ENCODE data around the gene EML5. TPM values are rescaled to one million over a fixed set of nuclear protein-coding genes. Genes with fewer than 3 reads are reported as not detected.

EML5 gene
- total and polyA plus RNA-seq, 12 donors = 1.8 to 17.3 (median 6.3) TPM

DNA sequence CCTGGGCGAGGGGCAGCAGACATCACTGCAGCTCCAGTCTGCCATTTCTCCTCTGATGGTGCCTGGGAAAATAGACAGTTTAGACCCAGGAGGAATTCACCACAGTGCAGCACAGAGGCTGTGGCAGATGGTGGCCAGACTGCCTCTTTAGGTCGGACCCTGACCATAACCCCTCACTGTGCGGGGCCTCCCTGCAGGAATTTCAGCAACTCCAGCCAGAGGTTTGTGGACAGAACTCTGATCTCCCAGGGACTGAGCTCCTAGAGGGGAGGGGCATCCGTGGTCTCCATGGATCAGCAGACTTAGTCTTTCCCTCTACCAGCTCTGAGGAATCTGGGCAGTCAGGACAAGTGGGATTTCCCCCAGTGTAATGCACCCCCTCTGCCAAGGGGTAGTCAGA lies 123.4 kb downstream of the EML5 start:
- no peak for TF ChIP-seq POLR2A (IDR thresholded peaks at IDR 0.05)
- TF ChIP-seq, protein P1, sequence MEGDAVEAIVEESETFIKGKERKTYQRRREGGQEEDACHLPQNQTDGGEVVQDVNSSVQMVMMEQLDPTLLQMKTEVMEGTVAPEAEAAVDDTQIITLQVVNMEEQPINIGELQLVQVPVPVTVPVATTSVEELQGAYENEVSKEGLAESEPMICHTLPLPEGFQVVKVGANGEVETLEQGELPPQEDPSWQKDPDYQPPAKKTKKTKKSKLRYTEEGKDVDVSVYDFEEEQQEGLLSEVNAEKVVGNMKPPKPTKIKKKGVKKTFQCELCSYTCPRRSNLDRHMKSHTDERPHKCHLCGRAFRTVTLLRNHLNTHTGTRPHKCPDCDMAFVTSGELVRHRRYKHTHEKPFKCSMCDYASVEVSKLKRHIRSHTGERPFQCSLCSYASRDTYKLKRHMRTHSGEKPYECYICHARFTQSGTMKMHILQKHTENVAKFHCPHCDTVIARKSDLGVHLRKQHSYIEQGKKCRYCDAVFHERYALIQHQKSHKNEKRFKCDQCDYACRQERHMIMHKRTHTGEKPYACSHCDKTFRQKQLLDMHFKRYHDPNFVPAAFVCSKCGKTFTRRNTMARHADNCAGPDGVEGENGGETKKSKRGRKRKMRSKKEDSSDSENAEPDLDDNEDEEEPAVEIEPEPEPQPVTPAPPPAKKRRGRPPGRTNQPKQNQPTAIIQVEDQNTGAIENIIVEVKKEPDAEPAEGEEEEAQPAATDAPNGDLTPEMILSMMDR (IDR thresholded peaks at IDR 0.05) = no peak
- WGBS, 4 donors = 67 to 88% (median 84%) methylated on average over 2 to 4 of the region's 4 CpGs; no CpG with 5 or more reads in 1 of the 4 donors
- no peaks in the 10 kb centered on the region for H3K27me3 ChIP-seq
- no peak overlapping the region for H3K27ac ChIP-seq
- no peak for DNase-seq
- H3K4me3 ChIP-seq = no peak overlapping the region
- intact Hi-C loops (cut with DNase I) = loop anchor here in 1 of 2 donors (10.0 kb wide), 1 partner anchor 195 kb away; no protein-coding TSS in a partner anchor
- H3K4me1 ChIP-seq (replicated peaks in 1 of 2) = peaks cover 5 to 7% of the 10 kb centered on the region in 2 donors
- no peaks in the 10 kb centered on the region for H3K9me3 ChIP-seq (replicated peaks in 1 of 3)
- H3K36me3 ChIP-seq (replicated peaks in 1 of 2) = no peaks in the 10 kb centered on the region

DNA sequence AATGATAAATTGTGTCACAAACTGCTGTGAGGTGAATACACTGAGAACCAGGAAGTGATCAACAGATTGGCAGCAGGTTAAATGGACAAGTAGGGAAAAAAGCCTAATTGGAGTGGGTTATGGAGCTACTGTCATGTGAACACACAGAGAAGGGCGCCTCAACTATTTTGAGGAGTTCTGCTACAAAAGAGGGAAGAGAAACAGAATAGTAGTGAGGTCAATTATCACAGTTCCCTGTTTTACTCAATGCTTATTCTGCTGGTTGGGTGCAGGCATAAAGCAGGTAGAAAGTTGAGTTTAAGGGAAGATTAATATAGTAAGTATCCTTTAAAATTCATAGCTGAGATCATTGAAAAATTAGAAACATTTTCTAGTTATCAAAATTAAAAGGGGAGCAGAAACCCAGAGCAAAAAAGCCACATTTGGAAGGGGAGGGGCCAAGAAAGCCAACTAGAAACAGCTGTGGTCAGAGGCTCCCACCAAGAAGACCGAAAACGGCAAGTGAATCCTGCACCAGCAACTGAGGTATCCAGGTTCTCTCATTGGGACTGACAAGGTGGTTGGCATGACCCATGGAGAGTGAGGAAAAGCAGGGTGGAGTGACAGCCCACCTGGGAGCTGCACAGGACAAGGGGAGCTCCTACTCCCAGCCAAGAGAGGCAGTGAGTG lies 124.2 kb downstream of the EML5 start:
- no peaks in the 10 kb centered on the region for H3K36me3 ChIP-seq (replicated peaks in 1 of 2)
- H3K9me3 ChIP-seq (replicated peaks in 1 of 3) = no peaks in the 10 kb centered on the region
- no peak for DNase-seq
- H3K4me3 ChIP-seq = no peak overlapping the region
- peaks cover 5 to 7% of the 10 kb centered on the region in 2 donors for H3K4me1 ChIP-seq (replicated peaks in 1 of 2)
- TF ChIP-seq, protein P1 (IDR thresholded peaks at IDR 0.05) = no peak
- TF ChIP-seq POLR2A (IDR thresholded peaks at IDR 0.05) = no peak
- intact Hi-C loops (cut with DNase I) = loop anchor here in 1 of 2 donors (10.0 kb wide), 1 partner anchor 196 kb away; no protein-coding TSS in a partner anchor
- no peaks in the 10 kb centered on the region for H3K27me3 ChIP-seq
- 76 to 83% (median 80%) methylated on average over 3 of the region's 3 CpGs for WGBS, 4 donors
- no peak overlapping the region for H3K27ac ChIP-seq

DNA sequence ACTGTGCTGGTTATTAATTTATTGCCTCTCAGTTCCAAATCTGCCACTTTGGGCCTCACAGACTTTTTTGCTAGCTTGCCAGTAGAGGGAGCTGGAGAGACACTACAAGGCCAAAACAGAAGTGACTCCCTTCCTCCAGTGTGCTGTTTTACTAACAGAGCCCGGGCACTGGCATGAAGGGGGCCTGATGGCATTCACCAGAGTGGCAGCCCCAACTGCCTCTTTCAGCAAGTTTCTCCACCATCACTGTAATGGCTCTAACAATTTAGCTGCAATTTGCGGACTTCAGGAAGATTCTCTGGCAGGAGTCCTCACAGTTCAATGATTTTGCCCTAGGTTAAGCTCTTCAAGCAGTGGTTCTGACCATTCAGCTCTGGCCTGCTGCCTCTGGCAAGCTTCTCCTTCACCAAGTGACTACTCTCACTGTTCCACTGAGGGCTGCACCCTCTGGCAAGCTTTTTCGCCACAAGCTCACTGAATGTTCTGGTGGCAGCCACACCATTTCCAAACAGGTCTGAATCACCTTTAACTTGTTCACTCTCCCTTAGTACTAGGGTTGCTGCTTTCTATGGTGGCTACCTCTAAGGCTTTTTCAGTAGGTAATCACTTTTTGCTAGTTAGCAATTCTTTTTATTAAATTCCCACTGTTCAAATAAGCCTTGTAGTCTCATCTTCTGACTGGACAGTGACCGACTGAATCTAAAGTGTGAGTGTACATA lies 125.0 kb downstream of the EML5 start:
- WGBS, 4 donors = 38 to 87% (median 45%) methylated on average over 3 to 4 of the region's 4 CpGs
- no peak overlapping the region for H3K27ac ChIP-seq

DNA sequence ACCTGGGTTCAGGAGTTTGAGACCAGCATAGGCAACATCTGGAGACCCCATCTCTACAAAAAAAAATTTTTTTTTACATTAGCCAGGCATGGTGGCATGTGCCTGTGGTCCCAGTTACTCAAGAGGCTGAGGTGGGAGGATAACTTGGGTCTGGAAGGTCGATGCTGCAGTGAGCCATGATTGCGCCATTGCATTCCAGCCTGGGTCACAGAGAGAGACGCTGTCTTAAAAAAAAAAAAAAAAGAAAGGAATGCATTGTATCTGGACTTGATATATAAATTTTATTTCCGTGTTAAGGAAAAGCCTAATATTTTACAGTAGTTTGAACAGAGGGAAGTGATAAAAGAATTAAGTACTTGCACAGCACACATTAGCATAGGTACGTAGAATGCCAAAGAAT lies 132.7 kb downstream of the EML5 start:
- Histone ChIP-seq H3K9me3 (replicated peaks in 1 of 3) (no peaks in the 10 kb centered on the region), H3K4me1 (replicated peaks in 1 of 2) (no peaks in the 10 kb centered on the region), H3K4me3 (no peak overlapping the region), H3K36me3 (replicated peaks in 1 of 2) (no peaks in the 10 kb centered on the region), H3K27ac (no peak overlapping the region), H3K27me3 (no peaks in the 10 kb centered on the region)
- intact Hi-C loops (cut with DNase I) = loop anchor here in 1 of 2 donors (10.0 kb wide), 1 partner anchor 205 kb away; no protein-coding TSS in a partner anchor
- WGBS, 4 donors = 73 to 92% (median 81%) methylated on average over 5 of the region's 5 CpGs
- TF ChIP-seq, protein P1 (IDR thresholded peaks at IDR 0.05) = no peak
- no peak for TF ChIP-seq POLR2A (IDR thresholded peaks at IDR 0.05)
- no peak for DNase-seq

More for the DNA sequence above, 125.0 kb downstream of the EML5 start:
- DNase-seq = peak; percentile 60 to 80 (median 68)
- intact Hi-C loops (cut with DNase I) = loop anchor here in 1 of 2 donors (10.0 kb wide), 1 partner anchor 197 kb away; no protein-coding TSS in a partner anchor
- H3K9me3 ChIP-seq (replicated peaks in 1 of 3) = no peaks in the 10 kb centered on the region
- H3K36me3 ChIP-seq (replicated peaks in 1 of 2) = no peaks in the 10 kb centered on the region
- TF ChIP-seq, protein P1 (IDR thresholded peaks at IDR 0.05) = peak; percentile 67 to 88 (median 79)
- TF ChIP-seq POLR2A (IDR thresholded peaks at IDR 0.05) = no peak
- H3K4me1 ChIP-seq (replicated peaks in 1 of 2) = peaks cover 5 to 7% of the 10 kb centered on the region in 2 donors
- H3K27me3 ChIP-seq = no peaks in the 10 kb centered on the region
- H3K4me3 ChIP-seq = no peak overlapping the region
